Karpas-422 (cell line): ENCODE results near the gene USP47. TPM values are rescaled to one million over a fixed set of nuclear protein-coding genes. Genes with fewer than 3 reads are reported as not detected.

Experiments
- DNase-seq: peaks from one replicate; pipeline ENCODE4 v3.0.0-alpha.2; 2015
- H2AFZ ChIP-seq: fragments of 200-600 bp; sonication (generic); 2 replicates; pipeline ENCODE4 v1.6.1; 2014; ENCODE audit warnings: antibody characterized with exemption, low read length, mixed read lengths
- H3K27ac ChIP-seq: fragments of 200-600 bp; sonication (generic); 2 replicates; pipeline ENCODE4 v1.5.1; 2014; ENCODE audit warnings: mild to moderate bottlenecking, low read length, moderate library complexity
- H3K27me3 ChIP-seq: fragments of 200-600 bp; sonication (generic); 2 replicates; pipeline ENCODE4 v1.6.1; 2014; ENCODE audit warnings: low read length, mixed read lengths
- H3K36me3 ChIP-seq: fragments of 200-600 bp; sonication (generic); 2 replicates; pipeline ENCODE4 v1.6.1; 2014; ENCODE audit warnings: low read length, mixed read lengths; ENCODE audit not compliant: insufficient read depth
- H3K4me1 ChIP-seq: fragments of 200-600 bp; sonication (generic); 2 replicates; pipeline ENCODE4 v1.6.1; 2014; ENCODE audit warnings: mild to moderate bottlenecking, low read length, mixed read lengths
- H3K4me2 ChIP-seq: fragments of 200-600 bp; sonication (generic); 2 replicates; pipeline ENCODE4 v1.6.1; 2014; ENCODE audit warnings: low read length, low read depth, mild to moderate bottlenecking; ENCODE audit not compliant: poor library complexity, severe bottlenecking
- H3K4me3 ChIP-seq: fragments of 200-600 bp; sonication (generic); 2 replicates; pipeline ENCODE4 v1.5.1; 2014; ENCODE audit warnings: mild to moderate bottlenecking, antibody characterized with exemption, low read length, mixed read lengths
- H3K79me2 ChIP-seq: fragments of 200-600 bp; sonication (generic); 2 replicates; pipeline ENCODE4 v1.6.1; 2014; ENCODE audit warnings: mild to moderate bottlenecking, low read length, mixed read lengths
- H3K9ac ChIP-seq: fragments of 200-600 bp; sonication (generic); 2 replicates; pipeline ENCODE4 v1.6.0; 2014; ENCODE audit warnings: low read length
- H3K9me2 ChIP-seq: fragments of 200-600 bp; sonication (generic), shearing (Covaris generic); replicated peaks from 2 replicates; pipeline ENCODE4 v1.6.0; 2014; ENCODE audit warnings: mild to moderate bottlenecking, low read length, moderate library complexity; ENCODE audit not compliant: insufficient read depth
- H3K9me3 ChIP-seq: fragments of 300-700, 200-600 bp; sonication (generic); 2 replicates; pipeline ENCODE4 v1.6.1; 2014; ENCODE audit warnings: low read length, mixed read lengths
- H4K20me1 ChIP-seq: fragments of 200-600 bp; sonication (generic); 2 replicates; pipeline ENCODE4 v1.6.1; 2014; ENCODE audit warnings: mild to moderate bottlenecking, antibody characterized with exemption, low read length, low read depth; ENCODE audit not compliant: insufficient read depth
- total RNA-seq: library from RNA; depleted of rRNA; stranded (reverse); fragments of >200 nt; shearing (Covaris generic); gene quantifications from 2 replicates; pipeline ENCODE4 v1.2.3, GENCODE V29; 2014; ENCODE audit warnings: low replicate concordance

The USP47 gene
- total RNA-seq, 1 experiment from 2014 or later, result 61.2 TPM

- Histone ChIP-seq H3K27ac (no peak overlapping the region), H3K9me2 (no peaks in the 10 kb centered on the region), H3K36me3 (no peaks in the 10 kb centered on the region), H2AFZ (no peak overlapping the region), H3K79me2 (no peaks in the 10 kb centered on the region), H3K4me3 (no peak overlapping the region), H4K20me1 (no peaks in the 10 kb centered on the region), H3K27me3 (no peaks in the 10 kb centered on the region), H3K9me3 (no peaks in the 10 kb centered on the region), H3K4me2 (no peak overlapping the region), H3K9ac (no peak overlapping the region), H3K4me1 (no peaks in the 10 kb centered on the region)
- DNase-seq, result no peak
Measured at GRCh38 chr11:11980841-11981308, 139.1 kb downstream of the USP47 start.

- H3K36me3 ChIP-seq, result no peaks in the 10 kb centered on the region
- DNase-seq, result no peak
- H3K4me2 ChIP-seq, result no peak overlapping the region
- no peak overlapping the region for H2AFZ ChIP-seq
- H4K20me1 ChIP-seq, result no peaks in the 10 kb centered on the region
- no peaks in the 10 kb centered on the region for H3K9me3 ChIP-seq
- no peak overlapping the region for H3K27ac ChIP-seq
- H3K9ac ChIP-seq, result no peak overlapping the region
- no peaks in the 10 kb centered on the region for H3K9me2 ChIP-seq
- H3K27me3 ChIP-seq, result no peaks in the 10 kb centered on the region
- no peaks in the 10 kb centered on the region for H3K79me2 ChIP-seq
- no peaks in the 10 kb centered on the region for H3K4me1 ChIP-seq
- H3K4me3 ChIP-seq, result no peak overlapping the region
Measured at GRCh38 chr11:11981364-11981763, 139.6 kb downstream of the USP47 start.

GRCh38 chr11:11981840-11982239, 140.1 kb downstream of the USP47 start:
- DNase-seq, result no peak
- Histone ChIP-seq H3K36me3 (no peaks in the 10 kb centered on the region), H3K4me3 (no peak overlapping the region), H3K9me2 (no peaks in the 10 kb centered on the region), H3K79me2 (no peaks in the 10 kb centered on the region), H3K9me3 (no peaks in the 10 kb centered on the region), H2AFZ (no peak overlapping the region), H4K20me1 (no peaks in the 10 kb centered on the region), H3K9ac (no peak overlapping the region), H3K4me2 (no peak overlapping the region), H3K27me3 (no peaks in the 10 kb centered on the region), H3K4me1 (peaks cover 3% of the 10 kb centered on the region), H3K27ac (no peak overlapping the region)

GRCh38 chr11:11982461-11982860, 140.7 kb downstream of the USP47 start:
- DNase-seq, result no peak
- H3K27ac ChIP-seq, result no peak overlapping the region

GRCh38 chr11:11982975-11983374, 141.2 kb downstream of the USP47 start:
- DNase-seq, result no peak

More at GRCh38 chr11:11982461-11982860, 140.7 kb downstream of the USP47 start:
- no peaks in the 10 kb centered on the region for H3K27me3 ChIP-seq
- H3K36me3 ChIP-seq, result no peaks in the 10 kb centered on the region
- H3K4me1 ChIP-seq, result peaks cover 8% of the 10 kb centered on the region
- H3K9me3 ChIP-seq, result no peaks in the 10 kb centered on the region
- H3K9ac ChIP-seq, result no peak overlapping the region
- H3K79me2 ChIP-seq, result no peaks in the 10 kb centered on the region
- no peaks in the 10 kb centered on the region for H3K9me2 ChIP-seq
- no peak overlapping the region for H3K4me3 ChIP-seq
- no peak overlapping the region for H2AFZ ChIP-seq
- H3K4me2 ChIP-seq, result no peak overlapping the region
- no peaks in the 10 kb centered on the region for H4K20me1 ChIP-seq

GRCh38 chr11:11983427-11983826, 141.7 kb downstream of the USP47 start:
- Histone ChIP-seq H3K4me2 (no peak overlapping the region), H3K27ac (no peak overlapping the region), H3K4me1 (peaks cover 8% of the 10 kb centered on the region), H3K9ac (no peak overlapping the region), H3K79me2 (no peaks in the 10 kb centered on the region), H2AFZ (no peak overlapping the region), H4K20me1 (no peaks in the 10 kb centered on the region), H3K27me3 (no peaks in the 10 kb centered on the region), H3K9me3 (no peaks in the 10 kb centered on the region), H3K36me3 (no peaks in the 10 kb centered on the region), H3K4me3 (no peak overlapping the region), H3K9me2 (no peaks in the 10 kb centered on the region)
- DNase-seq, result no peak

More at GRCh38 chr11:11982975-11983374, 141.2 kb downstream of the USP47 start:
- no peak overlapping the region for H3K4me3 ChIP-seq
- no peaks in the 10 kb centered on the region for H3K79me2 ChIP-seq
- H3K27me3 ChIP-seq, result no peaks in the 10 kb centered on the region
- no peak overlapping the region for H2AFZ ChIP-seq
- H3K9ac ChIP-seq, result no peak overlapping the region
- no peak overlapping the region for H3K4me2 ChIP-seq
- no peaks in the 10 kb centered on the region for H3K36me3 ChIP-seq
- no peaks in the 10 kb centered on the region for H4K20me1 ChIP-seq
- H3K9me3 ChIP-seq, result no peaks in the 10 kb centered on the region
- H3K27ac ChIP-seq, result no peak overlapping the region
- H3K9me2 ChIP-seq, result no peaks in the 10 kb centered on the region
- peaks cover 8% of the 10 kb centered on the region for H3K4me1 ChIP-seq

GRCh38 chr11:11984563-11984962, 142.8 kb downstream of the USP47 start:
- no peaks in the 10 kb centered on the region for H3K79me2 ChIP-seq
- no peaks in the 10 kb centered on the region for H4K20me1 ChIP-seq
- H3K27me3 ChIP-seq, result no peaks in the 10 kb centered on the region
- no peaks in the 10 kb centered on the region for H3K36me3 ChIP-seq
- DNase-seq, result no peak
- H3K4me1 ChIP-seq, result peaks cover 8% of the 10 kb centered on the region
- H3K4me2 ChIP-seq, result no peak overlapping the region
- no peak overlapping the region for H3K9ac ChIP-seq
- no peaks in the 10 kb centered on the region for H3K9me2 ChIP-seq
- H3K27ac ChIP-seq, result no peak overlapping the region
- no peaks in the 10 kb centered on the region for H3K9me3 ChIP-seq
- no peak overlapping the region for H3K4me3 ChIP-seq
- no peak overlapping the region for H2AFZ ChIP-seq

GRCh38 chr11:11985016-11985715, 143.4 kb downstream of the USP47 start:
- Histone ChIP-seq H3K4me2 (no peak overlapping the region), H3K9me3 (no peaks in the 10 kb centered on the region), H4K20me1 (no peaks in the 10 kb centered on the region), H2AFZ (no peak overlapping the region), H3K79me2 (no peaks in the 10 kb centered on the region), H3K27ac (no peak overlapping the region), H3K9ac (no peak overlapping the region), H3K4me1 (peaks cover 8% of the 10 kb centered on the region), H3K9me2 (no peaks in the 10 kb centered on the region), H3K36me3 (no peaks in the 10 kb centered on the region), H3K27me3 (no peaks in the 10 kb centered on the region), H3K4me3 (no peak overlapping the region)
- no peak for DNase-seq
